MM.1S (cell line): ENCODE measurements around the gene OR13C3.

Experiments used
- DNase-seq: peaks from one replicate; pipeline ENCODE4 v3.0.0-alpha.2; 2015
- H2AFZ ChIP-seq: fragments of 300-600 bp; sonication (generic); 2 replicates; pipeline ENCODE4 v1.6.0; 2016; ENCODE audit warnings: antibody characterized with exemption, low read length
- H3F3A ChIP-seq: fragments of 300-600 bp; sonication (generic); 2 replicates; pipeline ENCODE4 v1.6.1; 2016; ENCODE audit warnings: mild to moderate bottlenecking, antibody characterized with exemption, low read length, moderate library complexity, mixed read lengths; ENCODE audit not compliant: insufficient read depth
- H3K27ac ChIP-seq: fragments of 300-600 bp; sonication (generic); 2 replicates; pipeline ENCODE4 v1.5.1; 2016; ENCODE audit warnings: mild to moderate bottlenecking, low read length
- H3K27me3 ChIP-seq: fragments of 300-600 bp; sonication (generic); replicated peaks from 2 replicates; pipeline ENCODE4 v1.6.0; 2016; ENCODE audit warnings: low read length; ENCODE audit not compliant: insufficient read depth
- H3K36me3 ChIP-seq: fragments of 300-600 bp; sonication (generic); replicated peaks from 2 replicates; pipeline ENCODE4 v1.6.1; 2016; ENCODE audit warnings: mild to moderate bottlenecking, low read length, mixed read lengths; ENCODE audit not compliant: insufficient read depth
- H3K4me1 ChIP-seq: fragments of 300-600 bp; sonication (generic); 2 replicates; pipeline ENCODE4 v1.6.1; 2016; ENCODE audit warnings: low read length, mixed read lengths
- H3K4me2 ChIP-seq: fragments of 300-600 bp; sonication (generic); 2 replicates; pipeline ENCODE4 v1.6.0; 2016; ENCODE audit warnings: low read depth, low read length
- H3K4me3 ChIP-seq: fragments of 300-600 bp; sonication (generic); 2 replicates; pipeline ENCODE4 v1.5.1; 2016; ENCODE audit warnings: low read length, mixed read lengths
- H3K79me2 ChIP-seq: fragments of 300-600 bp; sonication (generic); 2 replicates; pipeline ENCODE4 v1.6.1; 2016; ENCODE audit warnings: mixed run types, low read length, mixed read lengths
- H3K9ac ChIP-seq: fragments of 300-600 bp; sonication (generic); 2 replicates; pipeline ENCODE4 v1.6.1; 2016; ENCODE audit warnings: low read length, mixed read lengths
- H3K9me2 ChIP-seq: fragments of 300-600 bp; sonication (generic); replicated peaks from 2 replicates; pipeline ENCODE4 v1.6.1; 2016; ENCODE audit warnings: mild to moderate bottlenecking, low read length, mixed read lengths; ENCODE audit not compliant: insufficient read depth
- H3K9me3 ChIP-seq: fragments of 300-600 bp; sonication (generic); replicated peaks from 2 replicates; pipeline ENCODE4 v1.6.1; 2016; ENCODE audit warnings: mild to moderate bottlenecking, low read length, mixed read lengths; ENCODE audit not compliant: insufficient read depth
- H4K20me1 ChIP-seq: fragments of 300-600 bp; sonication (generic); 2 replicates; pipeline ENCODE4 v1.6.1; 2016; ENCODE audit warnings: mild to moderate bottlenecking, low read length, moderate library complexity, mixed read lengths; ENCODE audit not compliant: insufficient read depth
- EZH2 ChIP-seq: fragments of 300-600 bp; sonication (generic); optimal IDR thresholded peaks from 2 replicates; pipeline ENCODE3; 2017; ENCODE audit warnings: low read depth, mild to moderate bottlenecking, antibody characterized with exemption, low read length, mixed read lengths
- EZH2phosphoT487 ChIP-seq: fragments of 300-600 bp; sonication (generic); IDR thresholded peaks from 2 replicates; pipeline ENCODE4 v1.6.1; 2018; ENCODE audit warnings: antibody characterized with exemption, low read length
- TF ChIP-seq, protein P1 (sequence below): fragments of 300-600 bp; sonication (generic); IDR thresholded peaks from 2 replicates; pipeline ENCODE4 v1.5.1; 2016; ENCODE audit warnings: antibody characterized with exemption, low read length, mixed read lengths

The OR13C3 gene

DNA sequence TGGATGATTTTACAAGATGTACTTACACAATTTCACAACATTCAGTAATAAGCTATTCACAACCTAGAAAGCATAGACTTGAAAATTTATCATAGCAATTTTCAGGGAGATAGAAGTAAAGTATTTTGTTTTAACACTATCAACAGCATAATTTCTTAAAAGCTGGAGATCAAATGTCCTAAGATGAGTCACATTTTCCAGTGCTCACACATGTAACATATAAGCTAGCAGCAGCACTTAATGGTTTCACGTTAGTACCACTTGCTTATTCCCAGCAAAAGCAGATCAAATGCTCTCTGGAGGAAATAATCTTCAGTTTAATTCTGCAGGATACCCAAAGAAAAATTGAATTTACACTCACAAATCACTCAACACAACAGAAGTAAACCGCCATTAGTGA is 38.8 kb upstream of the OR13C3 start:
- no peaks in the 10 kb centered on the region for H3K79me2 ChIP-seq
- no peaks in the 10 kb centered on the region for H4K20me1 ChIP-seq
- no peak for DNase-seq
- H3K9me3 ChIP-seq, result no peaks in the 10 kb centered on the region
- no peaks in the 10 kb centered on the region for H3K9me2 ChIP-seq
- no peak overlapping the region for H3K4me3 ChIP-seq
- no peak overlapping the region for H2AFZ ChIP-seq
- H3K4me2 ChIP-seq, result no peak overlapping the region
- TF ChIP-seq EZH2phosphoT487 (no peak), EZH2 (no peak)
- TF ChIP-seq, protein P1, sequence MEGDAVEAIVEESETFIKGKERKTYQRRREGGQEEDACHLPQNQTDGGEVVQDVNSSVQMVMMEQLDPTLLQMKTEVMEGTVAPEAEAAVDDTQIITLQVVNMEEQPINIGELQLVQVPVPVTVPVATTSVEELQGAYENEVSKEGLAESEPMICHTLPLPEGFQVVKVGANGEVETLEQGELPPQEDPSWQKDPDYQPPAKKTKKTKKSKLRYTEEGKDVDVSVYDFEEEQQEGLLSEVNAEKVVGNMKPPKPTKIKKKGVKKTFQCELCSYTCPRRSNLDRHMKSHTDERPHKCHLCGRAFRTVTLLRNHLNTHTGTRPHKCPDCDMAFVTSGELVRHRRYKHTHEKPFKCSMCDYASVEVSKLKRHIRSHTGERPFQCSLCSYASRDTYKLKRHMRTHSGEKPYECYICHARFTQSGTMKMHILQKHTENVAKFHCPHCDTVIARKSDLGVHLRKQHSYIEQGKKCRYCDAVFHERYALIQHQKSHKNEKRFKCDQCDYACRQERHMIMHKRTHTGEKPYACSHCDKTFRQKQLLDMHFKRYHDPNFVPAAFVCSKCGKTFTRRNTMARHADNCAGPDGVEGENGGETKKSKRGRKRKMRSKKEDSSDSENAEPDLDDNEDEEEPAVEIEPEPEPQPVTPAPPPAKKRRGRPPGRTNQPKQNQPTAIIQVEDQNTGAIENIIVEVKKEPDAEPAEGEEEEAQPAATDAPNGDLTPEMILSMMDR, result no peak
- H3F3A ChIP-seq, result no peaks in the 10 kb centered on the region
- no peaks in the 10 kb centered on the region for H3K36me3 ChIP-seq
- H3K27me3 ChIP-seq, result no peaks in the 10 kb centered on the region
- no peaks in the 10 kb centered on the region for H3K4me1 ChIP-seq
- no peak overlapping the region for H3K9ac ChIP-seq
- no peak overlapping the region for H3K27ac ChIP-seq

DNA sequence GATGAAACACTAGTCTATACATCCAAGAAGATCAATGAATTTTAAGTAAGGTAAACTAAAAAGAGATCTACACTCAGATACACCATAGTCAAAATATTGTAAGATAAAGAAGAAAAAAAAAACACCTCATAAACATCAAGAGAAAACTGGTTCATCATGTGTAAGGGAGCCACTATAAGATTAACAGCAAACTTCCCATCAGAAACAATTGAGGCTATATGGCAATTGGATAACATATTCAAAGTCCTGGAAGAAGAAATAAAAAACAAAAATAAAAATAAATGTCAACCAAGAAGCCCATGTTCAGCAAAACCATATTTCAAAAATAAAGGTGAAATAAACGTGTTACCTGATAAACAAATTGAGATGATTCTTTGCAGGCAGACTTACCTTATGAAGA is 36.0 kb upstream of the OR13C3 start:
- H3K27me3 ChIP-seq, result no peaks in the 10 kb centered on the region
- no peak overlapping the region for H3K9ac ChIP-seq
- H3F3A ChIP-seq, result no peaks in the 10 kb centered on the region
- no peak overlapping the region for H3K4me3 ChIP-seq
- H3K9me3 ChIP-seq, result no peaks in the 10 kb centered on the region
- TF ChIP-seq EZH2phosphoT487 (no peak), EZH2 (no peak)
- TF ChIP-seq, protein P1, result no peak
- H3K27ac ChIP-seq, result no peak overlapping the region
- no peaks in the 10 kb centered on the region for H3K79me2 ChIP-seq
- no peaks in the 10 kb centered on the region for H3K4me1 ChIP-seq
- H2AFZ ChIP-seq, result no peak overlapping the region
- H3K9me2 ChIP-seq, result no peaks in the 10 kb centered on the region
- H3K36me3 ChIP-seq, result no peaks in the 10 kb centered on the region
- H3K4me2 ChIP-seq, result no peak overlapping the region
- no peak for DNase-seq
- no peaks in the 10 kb centered on the region for H4K20me1 ChIP-seq

DNA sequence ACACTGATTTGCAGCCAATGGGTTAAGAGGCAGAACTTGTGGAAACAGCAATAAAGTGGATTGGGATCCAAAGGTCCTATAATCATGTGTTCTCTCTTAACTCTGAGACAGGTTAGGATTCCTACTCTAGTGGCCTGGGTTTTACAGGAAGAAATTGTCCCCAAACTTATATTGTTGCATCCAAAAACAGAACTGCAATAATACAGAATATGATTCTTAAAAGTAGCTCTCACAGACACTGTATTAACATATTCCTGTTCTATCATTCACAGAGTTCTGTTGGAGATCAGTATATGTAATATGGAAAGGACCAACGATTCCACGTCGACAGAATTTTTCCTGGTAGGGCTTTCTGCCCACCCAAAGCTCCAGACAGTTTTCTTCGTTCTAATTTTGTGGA is 32.2 kb upstream of the OR13C3 start, which contains the start of gene OR13C8:
Gene OR13C8, plus strand, starts transcription at position 301 of the 400 bp plus-strand sequence. Its CDS starts 0 bp downstream, at position 301.
- Histone ChIP-seq H4K20me1 (no peaks in the 10 kb centered on the region), H3K79me2 (no peaks in the 10 kb centered on the region), H3K36me3 (no peaks in the 10 kb centered on the region), H3K9me2 (no peaks in the 10 kb centered on the region), H3K27me3 (no peaks in the 10 kb centered on the region), H3K9ac (no peak within 1 kb of the TSS), H3K27ac (no peak within 1 kb of the TSS), H3K4me3 (no peak within 1 kb of the TSS), H3F3A (no peaks in the 10 kb centered on the region), H3K4me1 (no peaks in the 10 kb centered on the region), H3K4me2 (no peak within 1 kb of the TSS), H2AFZ (no peak within 1 kb of the TSS), H3K9me3 (no peaks in the 10 kb centered on the region)
- DNase-seq, result no peak
- TF ChIP-seq EZH2phosphoT487, result no peak
- TF ChIP-seq, protein P1, result no peak
- no peak for TF ChIP-seq EZH2
